PC-9 (cell line): ENCODE results near the gene GRHL1. TPM values are rescaled to one million over a fixed set of nuclear protein-coding genes. Genes with fewer than 3 reads are reported as not detected.

ENCODE experiments used
- BruUV-seq: library from RNA; stranded (reverse); fragments of 400-500 nt; replicated peaks from 2 replicates; lab custom pipeline; 2021; lab: Mats Ljungman, UMichigan
- CTCF ChIA-PET: fragments of 300-600 bp; sonication (Branson Sonifier 250); formaldehyde crosslinking; loops from one replicate; lab custom pipeline; 2022; ENCODE audit warnings: antibody characterized with exemption; lab: Charles Lee
- POLR2A ChIA-PET: fragments of 300-600 bp; sonication (Branson Sonifier 250); formaldehyde crosslinking; loops from one replicate; lab custom pipeline; 2022; ENCODE audit warnings: antibody characterized with exemption; ENCODE audit not compliant: unreplicated experiment; lab: Charles Lee
- DNase-seq, 2 experiments: peaks; one replicate each; pipeline versions ENCODE4 v3.0.0 to v3.0.0-alpha.2; 2015 to 2022; ENCODE audit warnings: mixed read lengths in 1 of 2
- H2AFZ ChIP-seq: fragments of 200-600 bp; sonication (generic); 2 replicates; pipeline ENCODE4 v1.8.1; 2017; ENCODE audit warnings: antibody characterized with exemption
- H3F3A ChIP-seq: fragments of 200-600 bp; sonication (generic); 2 replicates; pipeline ENCODE4 v1.8.1; 2017; ENCODE audit warnings: antibody characterized with exemption, mild to moderate bottlenecking, low read depth; ENCODE audit not compliant: insufficient read depth
- H3K27ac ChIP-seq: fragments of 200-600 bp; sonication (generic); 2 replicates; pipeline ENCODE4 v1.6.1; 2016; ENCODE audit warnings: mixed run types
- H3K27me3 ChIP-seq: fragments of 200-600 bp; sonication (generic); 2 replicates; pipeline ENCODE4 v1.6.1; 2016; ENCODE audit warnings: low read depth, mixed run types; ENCODE audit not compliant: insufficient read depth
- H3K36me3 ChIP-seq: fragments of 200-600 bp; sonication (generic); 2 replicates; pipeline ENCODE4 v1.6.1; 2016; ENCODE audit warnings: low read depth, mixed run types
- H3K4me1 ChIP-seq: fragments of 200-600 bp; sonication (generic); replicated peaks from 2 replicates; pipeline ENCODE4 v1.6.1; 2016; ENCODE audit warnings: mixed run types; ENCODE audit not compliant: insufficient read depth
- H3K4me2 ChIP-seq: fragments of 200-600 bp; sonication (generic); 2 replicates; pipeline ENCODE4 v1.6.1; 2017; ENCODE audit warnings: mixed run types
- H3K4me3 ChIP-seq: fragments of 200-600 bp; sonication (generic); 2 replicates; pipeline ENCODE4 v1.6.1; 2016; ENCODE audit warnings: mixed run types
- H3K79me2 ChIP-seq: fragments of 200-600 bp; sonication (generic); 2 replicates; pipeline ENCODE4 v1.6.1; 2017; ENCODE audit warnings: low read depth, mixed run types
- H3K9me2 ChIP-seq: fragments of 200-600 bp; sonication (generic); 2 replicates; pipeline ENCODE4 v1.8.1; 2017; ENCODE audit warnings: mild to moderate bottlenecking; ENCODE audit not compliant: insufficient read depth
- H3K9me3 ChIP-seq: fragments of 200-600 bp; sonication (generic); 2 replicates; pipeline ENCODE4 v1.8.1; 2016; ENCODE audit warnings: low read depth; ENCODE audit not compliant: insufficient read depth
- H4K20me1 ChIP-seq: fragments of 200-600 bp; sonication (generic); 2 replicates; pipeline ENCODE4 v1.8.1; 2017; ENCODE audit not compliant: insufficient read depth
- CTCF ChIP-seq: fragments of 200-600 bp; sonication (generic); conservative IDR thresholded peaks from 2 replicates; pipeline ENCODE4 v1.6.1; 2017; ENCODE audit warnings: mixed run types, antibody characterized with exemption, mild to moderate bottlenecking, moderate library complexity
- EZH2 ChIP-seq: fragments of 200-600 bp; sonication (generic); IDR thresholded peaks from 2 replicates; pipeline ENCODE4 v1.8.0; 2017; ENCODE audit warnings: antibody characterized with exemption, low read depth
- intact Hi-C: fragments of 100-400 bp; cut with micrococcal nuclease; formaldehyde crosslinking; loops from one replicate; pipeline ENCODE4 v1.10.0; 2022; ENCODE audit not compliant: unreplicated experiment
- total RNA-seq: library from RNA; stranded (reverse); gene quantifications from 2 replicates; pipeline ENCODE4 v1.2.3, GENCODE V29; 2021

GRHL1 gene
- total RNA-seq, 1 experiment from 2014 or later, result 10.6 TPM

GRCh38 chr2:10007435-10007834 is 55.9 kb downstream of the GRHL1 start:
- H3K27me3 ChIP-seq, result no peaks in the 10 kb centered on the region
- H3F3A ChIP-seq, result peaks cover 5% of the 10 kb centered on the region; the same call in 1 of the 2 replicates
- H3K4me1 ChIP-seq, result no peaks in the 10 kb centered on the region
- no TSS peak for BruUV-seq
- CTCF ChIA-PET, result interaction anchor here (1.0 kb wide), 1 partner anchor 29 kb away, joined by 3 read pairs; no protein-coding TSS in a partner anchor
- no peaks in the 10 kb centered on the region for H4K20me1 ChIP-seq
- H3K4me2 ChIP-seq, result no peak overlapping the region
- POLR2A ChIA-PET, result no interaction called here
- H3K27ac ChIP-seq, result no peak overlapping the region
- H3K9me2 ChIP-seq, result no peaks in the 10 kb centered on the region
- no peaks in the 10 kb centered on the region for H3K9me3 ChIP-seq
- H3K4me3 ChIP-seq, result no peak overlapping the region
- TF ChIP-seq EZH2 (no peak), CTCF (no peak)
- H2AFZ ChIP-seq, result no peak overlapping the region
- H3K79me2 ChIP-seq, result no peaks in the 10 kb centered on the region
- no peaks in the 10 kb centered on the region for H3K36me3 ChIP-seq
- intact Hi-C loops, result no loop called here
- DNase-seq, result no peak

- no TSS peak for BruUV-seq
- H3K36me3 ChIP-seq, result no peaks in the 10 kb centered on the region
- no peaks in the 10 kb centered on the region for H4K20me1 ChIP-seq
- H3K4me3 ChIP-seq, result no peak overlapping the region
- no peaks in the 10 kb centered on the region for H3K9me3 ChIP-seq
- H3K27ac ChIP-seq, result no peak overlapping the region
- intact Hi-C loops, result no loop called here
- H3K79me2 ChIP-seq, result no peaks in the 10 kb centered on the region
- no peak for DNase-seq
- H2AFZ ChIP-seq, result no peak overlapping the region
- TF ChIP-seq CTCF, result no peak
- no peak for TF ChIP-seq EZH2
- H3K9me2 ChIP-seq, result no peaks in the 10 kb centered on the region
- H3K4me1 ChIP-seq, result no peaks in the 10 kb centered on the region
- ChIA-PET CTCF (no interaction called here), POLR2A (interaction anchor here (0.5 kb wide), 1 partner anchor 165 kb away, joined by 3 read pairs; the partner anchor contains the start of gene TAF1B)
- H3F3A ChIP-seq, result peaks cover 5% of the 10 kb centered on the region; the same call in 1 of the 2 replicates
- H3K27me3 ChIP-seq, result no peaks in the 10 kb centered on the region
- H3K4me2 ChIP-seq, result no peak overlapping the region
Observed at GRCh38 chr2:10007921-10008808, 56.7 kb downstream of the GRHL1 start.

DNA sequence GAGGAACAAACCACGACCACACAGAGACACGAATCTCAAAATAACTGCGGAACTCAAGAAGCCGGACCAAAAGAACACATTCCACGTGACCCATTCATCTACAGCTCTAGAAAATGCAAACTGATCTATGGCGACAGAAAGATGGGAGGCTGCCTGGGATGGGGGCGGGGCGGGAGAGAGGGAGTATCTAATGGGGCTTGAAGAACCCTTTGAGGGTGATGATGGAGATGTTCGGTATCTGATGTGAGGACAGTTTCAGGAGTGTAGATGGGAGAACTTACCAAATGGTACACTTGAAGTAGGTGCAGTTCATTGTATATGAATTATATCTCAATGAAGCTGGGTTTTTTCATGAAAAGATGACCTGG is 57.3 kb downstream of the GRHL1 start:
- no peak for DNase-seq
- intact Hi-C loops, result no loop called here
- H3K9me2 ChIP-seq, result no peaks in the 10 kb centered on the region
- no TSS peak for BruUV-seq
- no peaks in the 10 kb centered on the region for H3K9me3 ChIP-seq
- H4K20me1 ChIP-seq, result no peaks in the 10 kb centered on the region
- H3K4me1 ChIP-seq, result no peaks in the 10 kb centered on the region
- TF ChIP-seq EZH2, result no peak
- TF ChIP-seq CTCF, result no peak
- CTCF ChIA-PET, result no interaction called here
- peaks cover 5% of the 10 kb centered on the region; the same call in 1 of the 2 replicates for H3F3A ChIP-seq
- no peaks in the 10 kb centered on the region for H3K79me2 ChIP-seq
- no peak overlapping the region for H3K4me2 ChIP-seq
- H3K27ac ChIP-seq, result no peak overlapping the region
- H3K4me3 ChIP-seq, result no peak overlapping the region
- H2AFZ ChIP-seq, result no peak overlapping the region
- H3K27me3 ChIP-seq, result no peaks in the 10 kb centered on the region
- POLR2A ChIA-PET, result interaction anchor here (0.5 kb wide), 1 partner anchor 166 kb away, joined by 3 read pairs; the partner anchor contains the start of gene TAF1B
- no peaks in the 10 kb centered on the region for H3K36me3 ChIP-seq
